GM08714 (cell line): ENCODE data around the gene PPM1J.

Experiments
- H3K4me3 ChIP-seq: fragments of 200-500 bp; sonication (Bioruptor generic); 2 replicates; pipeline ENCODE4 v1.5.1; 2014; ENCODE audit warnings: mild to moderate bottlenecking, low read length, inconsistent platforms
- ZNF274 ChIP-seq: IDR thresholded peaks from 2 replicates; pipeline ENCODE4 v1.6.1; 2012; ENCODE audit warnings: mild to moderate bottlenecking, low read depth, low read length

Gene PPM1J

DNA sequence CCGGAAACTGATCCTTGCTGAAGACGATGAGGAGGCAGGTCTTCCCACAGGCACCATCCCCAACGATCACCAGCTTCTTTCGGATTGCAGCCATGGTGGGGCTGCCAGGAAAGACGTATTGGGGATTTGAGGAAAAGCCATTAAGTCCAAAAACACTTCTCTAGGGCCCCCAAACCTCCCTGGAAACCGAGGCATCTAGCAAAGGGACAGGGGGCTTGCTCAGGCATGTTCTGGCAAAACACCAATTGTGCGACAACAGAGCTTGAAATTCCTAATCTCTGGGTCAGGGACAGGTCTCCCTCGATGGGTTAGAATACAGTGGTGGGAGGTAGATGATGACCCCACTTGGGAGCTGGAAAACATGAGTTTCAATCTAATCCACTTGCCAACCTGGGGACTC, 11.4 kb downstream of the PPM1J start:
- TF ChIP-seq ZNF274, result no peak

GRCh38 chr1:112702420-112703261, 12.5 kb downstream of the PPM1J start:
- H3K4me3 ChIP-seq, result no peak overlapping the region
- no peak for TF ChIP-seq ZNF274

More for the DNA sequence above, 11.4 kb downstream of the PPM1J start:
- no peak overlapping the region for H3K4me3 ChIP-seq

GRCh38 chr1:112702067-112702395, 13.1 kb downstream of the PPM1J start:
- no peak overlapping the region for H3K4me3 ChIP-seq
- TF ChIP-seq ZNF274, result no peak

DNA sequence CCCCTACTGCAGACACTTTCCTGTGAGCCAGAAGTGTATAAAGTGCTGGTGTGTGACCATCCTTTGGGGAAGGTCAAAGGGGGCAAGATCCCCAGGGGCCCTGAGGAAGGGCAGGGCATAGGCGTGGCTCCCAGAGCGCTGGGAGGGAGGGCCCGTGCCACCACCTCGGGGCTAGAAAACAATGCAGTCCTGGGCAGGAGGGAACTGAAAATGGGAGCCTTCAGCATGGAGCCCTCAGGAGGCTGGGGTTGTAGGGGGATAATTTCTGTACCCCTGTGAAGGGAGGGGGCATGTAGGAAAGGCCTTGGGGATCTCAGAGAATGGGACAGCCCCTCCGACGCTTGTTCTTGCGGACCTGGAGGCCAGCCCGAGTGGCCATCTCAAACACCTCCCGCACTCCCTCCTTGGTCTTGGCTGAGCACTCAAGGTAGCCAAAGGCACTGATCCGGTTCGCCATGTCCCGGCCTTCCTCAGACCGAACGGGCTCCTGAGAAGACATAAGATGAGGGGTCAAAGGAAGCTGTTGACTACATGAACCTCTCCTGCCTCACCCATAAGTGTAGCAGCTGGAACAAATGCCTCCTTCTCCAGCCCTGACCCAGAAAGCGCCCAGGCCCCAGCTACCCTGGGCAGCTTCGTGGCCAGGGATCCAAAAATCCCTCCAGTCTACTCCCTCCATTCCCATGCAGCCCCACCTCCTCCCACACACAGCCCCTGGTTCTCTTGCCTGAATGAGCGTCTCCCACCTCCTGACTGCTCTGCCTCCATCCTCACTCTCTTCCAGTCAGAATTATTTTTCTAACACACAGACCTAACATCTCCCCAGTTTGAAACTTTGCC, 13.7 kb downstream of the PPM1J start:
- H3K4me3 ChIP-seq, result no peak overlapping the region
- TF ChIP-seq ZNF274, result no peak

DNA sequence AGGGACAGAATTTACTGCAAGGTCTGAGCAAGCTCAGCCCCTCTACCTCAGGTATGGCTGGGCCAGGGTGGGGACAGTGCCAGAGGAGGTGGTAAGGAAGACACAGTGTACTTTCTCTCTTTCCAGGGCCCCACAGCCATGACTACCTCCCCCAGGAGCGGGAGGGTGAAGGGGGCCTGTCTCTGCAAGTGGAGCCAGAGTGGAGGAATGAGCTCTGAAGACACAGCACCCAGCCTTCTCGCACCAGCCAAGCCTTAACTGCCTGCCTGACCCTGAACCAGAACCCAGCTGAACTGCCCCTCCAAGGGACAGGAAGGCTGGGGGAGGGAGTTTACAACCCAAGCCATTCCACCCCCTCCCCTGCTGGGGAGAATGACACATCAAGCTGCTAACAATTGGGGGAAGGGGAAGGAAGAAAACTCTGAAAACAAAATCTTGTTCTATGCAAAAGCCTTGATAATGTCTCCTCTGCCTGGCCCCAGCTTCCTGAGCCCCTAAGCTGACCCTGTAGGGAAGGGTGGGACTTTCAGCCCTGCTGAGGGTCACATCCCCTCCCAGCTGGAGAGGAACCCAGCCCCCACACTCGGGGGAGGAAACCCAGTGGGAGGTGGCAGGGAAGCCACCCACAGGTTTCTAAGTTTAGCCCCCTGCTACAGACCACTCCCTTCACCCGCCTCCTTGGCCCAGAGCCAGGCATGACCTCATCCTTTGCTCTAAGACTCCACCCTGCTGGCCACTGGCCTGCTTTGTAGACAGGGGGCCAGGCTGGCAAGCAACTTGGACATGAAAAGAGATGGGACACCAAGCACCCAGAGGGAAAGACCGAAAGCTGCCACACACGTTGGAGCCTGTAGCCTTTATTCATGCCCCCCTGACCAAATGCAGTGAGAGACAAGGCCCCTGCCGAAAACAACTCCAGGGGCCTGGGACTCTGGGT, 14.6 kb downstream of the PPM1J start:
- H3K4me3 ChIP-seq, result no peak overlapping the region
- no peak for TF ChIP-seq ZNF274

DNA sequence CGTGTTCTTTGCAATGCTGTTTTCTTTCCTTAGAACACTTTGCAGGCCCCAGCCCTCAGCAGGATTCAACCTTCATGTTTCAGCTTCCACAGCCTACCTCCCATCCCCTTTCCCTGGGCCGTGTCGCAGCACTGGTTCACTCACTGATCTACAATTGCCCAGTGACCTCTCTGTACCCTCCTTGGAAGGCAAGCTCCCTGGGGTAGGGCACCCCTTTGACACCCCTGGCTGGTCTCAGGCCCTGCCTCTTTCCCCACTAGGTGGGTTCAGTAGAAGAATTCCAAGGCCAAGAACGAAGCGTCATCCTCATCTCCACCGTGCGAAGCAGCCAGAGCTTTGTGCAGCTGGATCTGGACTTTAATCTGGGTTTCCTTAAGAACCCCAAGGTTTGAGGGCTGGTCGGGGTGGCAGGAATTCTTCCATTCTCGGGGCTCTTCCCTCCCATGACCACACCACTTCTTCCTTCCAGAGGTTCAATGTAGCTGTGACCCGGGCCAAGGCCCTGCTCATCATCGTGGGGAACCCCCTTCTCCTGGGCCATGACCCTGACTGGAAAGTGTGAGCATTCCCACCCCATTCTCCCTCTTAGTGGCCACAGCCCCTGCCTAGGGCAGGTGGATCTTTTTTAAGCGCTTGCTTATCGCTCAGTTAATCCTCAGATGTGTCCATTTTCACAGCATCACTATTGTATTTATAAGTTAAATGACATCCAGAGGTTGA, 15.5 kb downstream of the PPM1J start:
- TF ChIP-seq ZNF274, result no peak

DNA sequence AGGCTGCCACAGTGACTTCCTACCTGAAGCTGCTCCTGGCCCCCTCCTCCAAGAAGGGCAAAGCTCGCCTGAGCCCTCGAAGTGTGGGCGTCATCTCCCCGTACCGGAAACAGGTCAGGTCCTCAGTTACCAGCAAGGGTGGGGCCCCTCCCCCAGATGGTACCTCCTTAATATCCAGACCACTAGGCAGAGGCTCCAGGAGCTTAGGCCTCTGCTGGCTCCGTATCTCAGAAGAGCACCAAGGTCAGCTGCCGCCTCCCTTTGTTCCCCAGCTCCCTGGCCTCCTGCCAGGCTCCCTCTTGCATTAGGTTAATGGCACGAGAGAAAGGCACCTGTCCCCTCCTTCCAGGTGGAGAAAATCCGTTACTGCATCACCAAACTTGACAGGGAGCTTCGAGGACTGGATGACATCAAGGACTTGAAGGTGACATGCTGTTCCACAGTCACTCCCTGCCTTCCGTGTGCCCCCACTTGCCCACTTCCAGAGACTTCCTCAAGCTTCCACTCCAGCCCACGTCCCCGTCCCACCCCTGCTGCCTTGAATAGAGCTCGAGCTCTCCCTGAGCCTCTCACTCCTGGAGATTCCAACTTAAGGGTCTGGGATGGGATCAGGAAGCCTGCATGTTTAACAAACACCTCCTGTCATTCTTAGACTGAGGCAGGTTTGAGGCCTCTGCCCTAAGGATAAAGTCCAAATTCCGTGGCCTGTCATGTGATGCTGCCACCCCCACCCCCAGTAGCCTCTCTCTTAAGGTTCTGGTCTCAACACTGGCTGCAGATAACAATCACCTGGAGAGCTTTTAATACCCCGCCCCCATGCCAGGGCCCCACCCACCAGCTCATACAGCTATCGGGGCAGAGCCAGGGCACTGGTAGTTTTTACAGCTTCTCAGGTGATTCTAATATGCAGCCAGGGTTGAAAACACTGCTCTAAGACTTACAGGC, 16.5 kb downstream of the PPM1J start:
- no peak overlapping the region for H3K4me3 ChIP-seq
- no peak for TF ChIP-seq ZNF274

More for the DNA sequence above, 15.5 kb downstream of the PPM1J start:
- no peak overlapping the region for H3K4me3 ChIP-seq

DNA sequence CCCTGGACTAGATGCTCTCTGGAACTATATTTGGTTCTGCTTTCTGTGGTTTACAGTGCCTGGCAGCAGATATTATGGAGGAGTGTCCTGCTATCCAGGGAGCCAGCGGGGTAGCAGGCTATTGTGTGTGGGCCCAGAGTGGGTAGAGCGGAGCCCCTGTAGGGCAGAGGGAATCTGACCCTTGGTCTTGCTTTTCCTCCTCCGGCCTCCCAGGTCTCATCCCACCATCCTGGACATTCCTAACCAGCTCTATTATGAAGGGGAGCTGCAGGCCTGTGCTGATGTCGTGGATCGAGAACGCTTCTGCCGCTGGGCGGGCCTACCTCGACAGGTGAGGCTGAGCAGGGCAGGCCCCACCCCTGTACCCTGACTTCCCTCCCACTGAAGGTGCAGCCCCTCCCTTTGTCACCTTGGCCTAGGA, 17.3 kb downstream of the PPM1J start:
- TF ChIP-seq ZNF274, result no peak

DNA sequence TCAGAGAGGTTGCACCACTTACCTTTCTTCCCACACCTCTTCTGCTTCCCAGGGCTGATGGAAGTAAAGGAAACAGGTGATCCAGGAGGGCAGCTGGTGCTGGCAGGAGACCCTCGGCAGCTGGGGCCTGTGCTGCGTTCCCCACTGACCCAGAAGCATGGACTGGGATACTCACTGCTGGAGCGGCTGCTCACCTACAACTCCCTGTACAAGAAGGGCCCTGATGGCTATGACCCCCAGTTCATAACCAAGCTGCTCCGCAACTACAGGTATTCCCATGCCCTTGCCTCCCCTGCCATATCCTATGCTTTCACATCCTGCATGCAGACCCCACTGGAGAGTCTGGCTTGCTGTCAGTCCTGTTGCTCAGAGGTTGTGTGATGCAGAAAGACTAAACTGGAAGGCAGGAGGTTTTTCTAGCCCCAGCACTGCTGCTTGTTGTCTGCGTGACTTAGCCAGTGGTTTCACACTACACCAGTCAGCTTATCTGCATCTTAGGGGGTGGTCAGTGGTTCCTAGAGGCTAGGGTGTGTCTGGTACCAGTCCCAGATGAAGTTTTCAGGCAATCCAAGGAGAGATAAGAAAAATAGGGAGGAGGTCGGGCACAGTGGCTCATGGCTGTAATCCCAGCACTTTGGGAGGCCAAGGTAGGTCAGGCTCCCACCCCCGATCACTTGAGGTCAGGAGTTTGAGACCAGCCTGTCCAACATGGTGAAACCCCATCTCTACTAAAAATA, 18.4 kb downstream of the PPM1J start:
- no peak overlapping the region for H3K4me3 ChIP-seq
- no peak for TF ChIP-seq ZNF274

More for the DNA sequence above, 17.3 kb downstream of the PPM1J start:
- H3K4me3 ChIP-seq, result no peak overlapping the region

- H3K4me3 ChIP-seq, result no peak overlapping the region
- TF ChIP-seq ZNF274, result no peak
These were observed 19.9 kb downstream of the PPM1J start for GRCh38 chr1:112695276-112695675.

GRCh38 chr1:112694363-112694929, 20.7 kb downstream of the PPM1J start:
- TF ChIP-seq ZNF274, result no peak
- no peak overlapping the region for H3K4me3 ChIP-seq
